ENCODE data around the gene PLXNB1.

GRCh38 chr3:48416546-48416945 lies 13.3 kb downstream of the PLXNB1 start:
- TF ChIP-seq CTCF (conservative IDR thresholded peaks at IDR 0.05; ENCODE audit: low read depth, low read length), result no peak
- no peak for TF ChIP-seq EZH2 (IDR thresholded peaks at IDR 0.05; ENCODE audit: borderline replicate concordance, low read depth, low read length, poor library complexity, severe bottlenecking)
